ENCODE data around the gene SCAMP4.

GRCh38 chr19:1953441-1954094 lies 48.4 kb downstream of the SCAMP4 start:
- TF ChIP-seq CTCF (IDR thresholded peaks at IDR 0.05; ENCODE audit: borderline replicate concordance, extremely low read depth, low read length, poor library complexity, severe bottlenecking) (no peak), EZH2 (IDR thresholded peaks at IDR 0.05; ENCODE audit: borderline replicate concordance, low read depth, low read length, severe bottlenecking) (no peak)

Data from DND-41 (cell line).